Mesendoderm (in vitro differentiated cells): Measurements from ENCODE around the gene OR2D2.
"Not testable (repeated sequence)": the region's sequence is repeated elsewhere in the genome, so short reads cannot be mapped to it uniquely, and the experiment has no call there.

Source experiments
- DNase-seq: peaks from one replicate; pipeline ENCODE4 v3.0.0; 2013
- H2AK5ac ChIP-seq: 2 replicates; pipeline ENCODE4 v1.6.1; 2013; ENCODE audit warnings: low read length, inconsistent platforms
- H2BK120ac ChIP-seq: 2 replicates; pipeline ENCODE4 v1.6.1; 2013; ENCODE audit warnings: low read depth, mild to moderate bottlenecking, low read length, moderate library complexity, mixed read lengths
- H2BK15ac ChIP-seq: replicated peaks from 2 replicates; pipeline ENCODE4 v1.6.1; 2013; ENCODE audit warnings: low read depth, mild to moderate bottlenecking, moderate library complexity
- H2BK5ac ChIP-seq: 2 replicates; pipeline ENCODE4 v1.6.1; 2013; ENCODE audit warnings: low read length, inconsistent platforms
- H3K18ac ChIP-seq: 2 replicates; pipeline ENCODE4 v1.6.1; 2013; ENCODE audit warnings: mild to moderate bottlenecking, low read length, mixed read lengths
- H3K23ac ChIP-seq: one replicate; pipeline ENCODE4 v1.6.1; 2013; ENCODE audit warnings: low read length
- H3K27ac ChIP-seq: 2 replicates; pipeline ENCODE4 v1.5.1; 2013; ENCODE audit warnings: low read depth, mild to moderate bottlenecking, inconsistent platforms, low read length, moderate library complexity
- H3K27me3 ChIP-seq: 2 replicates; pipeline ENCODE4 v1.6.1; 2013; ENCODE audit warnings: low read length, control low read depth, mild to moderate bottlenecking, inconsistent platforms; ENCODE audit not compliant: insufficient read depth, poor library complexity
- H3K36me3 ChIP-seq: 2 replicates; pipeline ENCODE4 v1.6.1; 2013; ENCODE audit warnings: low read length, inconsistent platforms; ENCODE audit not compliant: control insufficient read depth, insufficient read depth
- H3K4ac ChIP-seq: one replicate; pipeline ENCODE4 v1.6.1; 2013; ENCODE audit warnings: low read depth, mild to moderate bottlenecking, low read length, moderate library complexity
- H3K4me1 ChIP-seq: 2 replicates; pipeline ENCODE4 v1.6.1; 2013; ENCODE audit warnings: low read depth, low read length, inconsistent platforms; ENCODE audit not compliant: control insufficient read depth
- H3K4me2 ChIP-seq: 2 replicates; pipeline ENCODE4 v1.6.1; 2013; ENCODE audit warnings: low read length
- H3K4me3 ChIP-seq: 2 replicates; pipeline ENCODE4 v1.5.1; 2013; ENCODE audit warnings: mild to moderate bottlenecking, low read length
- H3K56ac ChIP-seq: one replicate; pipeline ENCODE4 v1.6.1; 2013; ENCODE audit warnings: low read length
- H3K79me1 ChIP-seq: 2 replicates; pipeline ENCODE4 v1.6.1; 2013; ENCODE audit warnings: low read length, inconsistent platforms
- H3K79me2 ChIP-seq: 2 replicates; pipeline ENCODE4 v1.6.1; 2013; ENCODE audit warnings: mild to moderate bottlenecking, low read length; ENCODE audit not compliant: control insufficient read depth, insufficient read depth
- H3K9ac ChIP-seq: 2 replicates; pipeline ENCODE4 v1.6.1; 2013; ENCODE audit warnings: low read length, inconsistent platforms
- H4K5ac ChIP-seq: one replicate; pipeline ENCODE4 v1.6.1; 2013; ENCODE audit warnings: low read length
- H4K8ac ChIP-seq: one replicate; pipeline ENCODE4 v1.6.1; 2013; ENCODE audit warnings: low read depth, mild to moderate bottlenecking, control low read depth, low read length, moderate library complexity
- WGBS: extraction: QIAGEN DNeasy Blood & Tissue Kit; methylation state at CpG from one replicate; pipeline ENCODE4 v1.1.7; 2013; ENCODE audit warnings: low lambda C conversion rate, missing lambda C conversion rate; ENCODE audit not compliant: insufficient coverage; ENCODE audit errors: extremely low coverage; 5-methylcytosine and 5-hydroxymethylcytosine counted together

The OR2D2 gene

DNA sequence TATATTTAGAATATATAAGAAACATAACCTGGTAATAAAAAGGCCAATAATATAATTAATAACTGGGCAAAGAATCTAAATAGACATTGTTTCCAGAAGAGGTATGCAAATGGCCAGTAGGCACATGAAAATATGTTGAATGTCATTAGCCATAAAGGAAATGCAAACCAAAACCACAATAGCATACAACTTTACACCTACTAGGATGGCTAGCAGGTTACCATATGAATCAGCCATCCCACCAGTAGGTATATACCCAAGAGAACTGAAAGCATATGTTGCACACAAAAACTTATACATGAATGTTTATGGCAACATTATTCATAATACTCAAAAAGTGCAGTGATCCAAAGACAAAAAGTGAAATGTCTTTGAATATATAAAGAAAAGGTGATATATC is 2.7 kb upstream of the OR2D2 start:
- Histone ChIP-seq H3K27ac (no peak overlapping the region), H3K4me3 (no peak overlapping the region), H3K4me1 (no peaks in the 10 kb centered on the region), H3K79me1 (no peaks in the 10 kb centered on the region), H2BK15ac (no peak overlapping the region), H3K36me3 (no peaks in the 10 kb centered on the region), H3K9ac (no peak overlapping the region), H3K4ac (no peak overlapping the region), H3K27me3 (no peaks in the 10 kb centered on the region), H3K56ac (no peak overlapping the region), H3K23ac (no peak overlapping the region), H4K8ac (no peak overlapping the region), H2AK5ac (no peak overlapping the region), H4K5ac (no peak overlapping the region), H2BK120ac (no peak overlapping the region), H3K18ac (no peak overlapping the region), H3K79me2 (no peaks in the 10 kb centered on the region), H2BK5ac (no peak overlapping the region), H3K4me2 (no peak overlapping the region)
- no peak for DNase-seq

DNA sequence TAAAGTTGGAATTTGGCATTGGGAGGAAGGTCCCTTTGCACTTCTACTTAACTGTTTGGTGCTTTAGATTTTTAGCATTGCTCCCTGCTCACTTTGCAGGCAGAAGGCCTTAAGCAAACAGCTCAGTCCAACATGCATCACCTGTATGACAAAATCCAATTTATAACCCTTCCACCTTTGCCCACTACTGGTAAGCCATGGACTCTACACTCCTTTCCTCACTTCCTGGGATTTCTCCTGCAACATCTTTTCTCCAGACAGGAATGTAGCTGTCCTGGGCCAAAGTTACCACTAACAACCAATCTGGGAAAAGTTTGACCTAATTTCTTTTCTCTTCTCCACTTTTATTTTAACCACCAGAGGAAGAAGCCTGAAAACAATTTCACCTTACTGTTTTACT is 1.8 kb upstream of the OR2D2 start:
- Histone ChIP-seq H3K18ac (no peak overlapping the region), H2AK5ac (no peak overlapping the region), H3K4me2 (no peak overlapping the region), H2BK120ac (no peak overlapping the region), H3K4me3 (no peak overlapping the region), H3K79me2 (no peaks in the 10 kb centered on the region), H4K8ac (no peak overlapping the region), H3K4ac (no peak overlapping the region), H3K36me3 (no peaks in the 10 kb centered on the region), H2BK15ac (no peak overlapping the region), H3K79me1 (no peaks in the 10 kb centered on the region), H4K5ac (no peak overlapping the region), H3K27me3 (no peaks in the 10 kb centered on the region), H3K56ac (no peak overlapping the region), H3K23ac (no peak overlapping the region), H3K9ac (no peak overlapping the region), H3K4me1 (no peaks in the 10 kb centered on the region), H3K27ac (no peak overlapping the region), H2BK5ac (no peak overlapping the region)
- DNase-seq, result peak; percentile 43

DNA sequence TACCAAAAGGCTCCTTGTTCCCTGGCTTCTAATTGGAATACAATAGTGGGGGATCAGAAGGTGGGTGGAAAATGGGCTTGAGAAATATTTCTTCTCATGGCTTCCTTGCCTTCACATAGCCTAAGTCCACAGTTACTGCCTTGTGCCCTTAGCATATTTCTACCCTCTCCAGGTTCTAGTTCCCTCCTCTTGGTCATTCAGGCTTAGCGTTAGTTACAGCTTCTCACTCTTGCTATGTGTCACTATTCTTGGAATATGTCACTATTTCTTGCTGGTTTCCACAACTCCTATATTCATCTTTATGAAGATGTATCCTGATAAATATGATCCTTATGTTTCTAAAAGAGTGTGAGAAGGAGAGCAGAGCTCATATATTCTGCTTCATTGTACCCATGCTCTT is 2.5 kb downstream of the OR2D2 start:
- no peak overlapping the region for H3K4ac ChIP-seq
- H2BK5ac ChIP-seq, result no peak overlapping the region
- no peak overlapping the region for H4K5ac ChIP-seq
- H3K9ac ChIP-seq, result no peak overlapping the region
- no peaks in the 10 kb centered on the region for H3K27me3 ChIP-seq
- H3K4me3 ChIP-seq, result no peak overlapping the region
- no peak overlapping the region for H4K8ac ChIP-seq
- no peak overlapping the region for H2AK5ac ChIP-seq
- H3K4me2 ChIP-seq, result no peak overlapping the region
- H2BK120ac ChIP-seq, result no peak overlapping the region
- H3K36me3 ChIP-seq, result no peaks in the 10 kb centered on the region
- WGBS, result no CpG with 5 or more reads among the region's 1 CpG
- no peak overlapping the region for H2BK15ac ChIP-seq
- no peaks in the 10 kb centered on the region for H3K4me1 ChIP-seq
- no peaks in the 10 kb centered on the region for H3K79me1 ChIP-seq
- no peak for DNase-seq
- H3K27ac ChIP-seq, result no peak overlapping the region
- H3K18ac ChIP-seq, result no peak overlapping the region
- no peak overlapping the region for H3K56ac ChIP-seq
- no peaks in the 10 kb centered on the region for H3K79me2 ChIP-seq
- H3K23ac ChIP-seq, result no peak overlapping the region

DNA sequence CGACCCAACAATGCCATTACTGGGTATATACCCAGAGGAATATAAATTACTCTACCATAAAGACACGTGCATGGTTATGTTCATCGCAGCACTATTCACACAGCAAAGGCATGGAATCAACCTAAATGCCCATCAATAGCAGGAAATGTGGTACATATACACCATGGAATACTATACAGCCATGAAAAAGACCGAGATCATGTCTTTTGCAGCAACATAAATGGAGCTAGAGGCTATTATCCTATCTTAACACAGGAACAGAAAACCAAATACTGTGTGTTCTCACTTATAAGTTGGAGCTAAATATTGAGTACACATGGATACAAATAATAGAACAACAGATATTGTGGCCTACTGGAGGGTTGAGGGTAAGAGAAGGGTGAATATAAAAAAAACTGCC is 3.5 kb downstream of the OR2D2 start:
- no peak overlapping the region for H3K56ac ChIP-seq

DNA sequence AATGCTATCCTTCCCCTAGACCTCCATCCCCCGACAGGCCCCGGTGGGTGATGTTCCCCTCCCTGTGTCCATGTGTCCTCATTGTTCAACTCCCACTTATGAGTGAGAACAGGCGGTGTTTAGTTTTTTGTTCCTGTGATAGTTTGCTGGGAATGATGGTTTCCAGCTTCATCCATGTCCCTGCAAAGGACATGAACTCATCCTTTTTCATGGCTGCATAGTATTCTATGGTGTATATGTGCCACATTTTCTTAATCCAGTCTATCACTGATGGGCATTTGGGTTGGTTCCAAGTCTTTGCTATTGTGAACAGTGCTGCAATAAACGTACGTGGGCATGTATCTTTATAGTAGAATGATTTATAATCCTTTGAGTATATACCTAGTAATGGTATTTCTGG is 4.6 kb downstream of the OR2D2 start:
- WGBS, result no CpG with 5 or more reads among the region's 5 CpGs
- H3K27me3 ChIP-seq, H3K36me3 ChIP-seq, H4K5ac ChIP-seq, H2BK5ac ChIP-seq, H3K23ac ChIP-seq, H3K79me1 ChIP-seq, H3K4me2 ChIP-seq, H3K79me2 ChIP-seq, H3K27ac ChIP-seq, H3K4me3 ChIP-seq, H3K18ac ChIP-seq, H3K9ac ChIP-seq, H4K8ac ChIP-seq, H2BK15ac ChIP-seq, H3K56ac ChIP-seq, H3K4me1 ChIP-seq, H2BK120ac ChIP-seq, H2AK5ac ChIP-seq, H3K4ac ChIP-seq, DNase-seq: not testable (repeated sequence)

More for the DNA sequence above, 3.5 kb downstream of the OR2D2 start:
- Histone ChIP-seq H2BK15ac (no peak overlapping the region), H3K18ac (no peak overlapping the region), H3K27me3 (no peaks in the 10 kb centered on the region), H3K9ac (no peak overlapping the region), H2AK5ac (no peak overlapping the region), H3K4me1 (no peaks in the 10 kb centered on the region), H3K79me1 (no peaks in the 10 kb centered on the region), H3K23ac (no peak overlapping the region), H3K4me2 (no peak overlapping the region), H4K5ac (no peak overlapping the region), H3K4ac (no peak overlapping the region), H3K36me3 (no peaks in the 10 kb centered on the region), H3K4me3 (no peak overlapping the region), H2BK5ac (no peak overlapping the region), H3K27ac (no peak overlapping the region), H2BK120ac (no peak overlapping the region), H3K79me2 (no peaks in the 10 kb centered on the region), H4K8ac (no peak overlapping the region)
- no CpG with 5 or more reads among the region's 4 CpGs for WGBS
- DNase-seq, result no peak

DNA sequence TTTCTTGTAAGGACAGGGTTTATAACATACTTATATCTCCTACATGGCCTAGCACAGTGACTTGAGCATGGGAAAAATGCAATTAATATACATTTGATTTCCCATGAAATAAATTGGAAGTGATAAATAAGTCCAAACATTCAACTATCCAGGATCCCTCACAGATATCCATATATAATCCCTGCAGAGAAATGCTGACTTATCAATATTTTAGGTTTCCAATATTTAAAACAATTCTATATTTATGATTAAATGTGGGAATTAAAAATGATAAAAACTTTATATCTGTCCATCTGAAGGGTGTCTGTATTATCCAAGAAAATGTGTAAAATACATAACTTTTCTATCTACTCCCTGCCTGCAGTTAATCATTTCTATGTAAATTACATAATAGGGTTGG is 9.5 kb downstream of the OR2D2 start:
- no peak overlapping the region for H4K8ac ChIP-seq

More for the DNA sequence above, 9.5 kb downstream of the OR2D2 start:
- DNase-seq, result no peak
- H3K79me2 ChIP-seq, result no peaks in the 10 kb centered on the region
- no peak overlapping the region for H4K5ac ChIP-seq
- H2BK15ac ChIP-seq, result no peak overlapping the region
- no peak overlapping the region for H2BK120ac ChIP-seq
- no peak overlapping the region for H3K9ac ChIP-seq
- no peaks in the 10 kb centered on the region for H3K79me1 ChIP-seq
- H3K23ac ChIP-seq, result no peak overlapping the region
- no peak overlapping the region for H3K18ac ChIP-seq
- no peak overlapping the region for H2AK5ac ChIP-seq
- H3K27ac ChIP-seq, result no peak overlapping the region
- no peaks in the 10 kb centered on the region for H3K4me1 ChIP-seq
- no peak overlapping the region for H3K4me3 ChIP-seq
- H3K56ac ChIP-seq, result no peak overlapping the region
- no peak overlapping the region for H3K4ac ChIP-seq
- no peaks in the 10 kb centered on the region for H3K36me3 ChIP-seq
- H3K27me3 ChIP-seq, result no peaks in the 10 kb centered on the region
- no peak overlapping the region for H2BK5ac ChIP-seq
- no peak overlapping the region for H3K4me2 ChIP-seq
